Ramos (cell line): Measurements from ENCODE around the gene EPB41L5.

Experiments used
- in situ Hi-C: fragments of 300-500 bp; cut with MboI; formaldehyde crosslinking; loops from one replicate; pipeline ENCODE4 v1.14.3; 2022; ENCODE audit warnings: low sequenced_read_pairs; ENCODE audit not compliant: unreplicated experiment

Gene EPB41L5

GRCh38 chr2:120182019-120182560, 169.2 kb downstream of the EPB41L5 start:
- in situ Hi-C loops = loop anchor here (5.0 kb wide), 1 partner anchor 485 kb away; no protein-coding TSS in a partner anchor

- in situ Hi-C loops = no loop called here
Measured at GRCh38 chr2:120189189-120189588, 176.3 kb downstream of the EPB41L5 start.

- in situ Hi-C loops = no loop called here
Measured at GRCh38 chr2:120192280-120192679, 179.4 kb downstream of the EPB41L5 start.

- in situ Hi-C loops = no loop called here
Measured at GRCh38 chr2:120195553-120195952, 182.7 kb downstream of the EPB41L5 start.

GRCh38 chr2:120199817-120200459, 187.1 kb downstream of the EPB41L5 start:
- in situ Hi-C loops = loop anchor here (10.0 kb wide), 1 partner anchor 115 kb away; no protein-coding TSS in a partner anchor

- in situ Hi-C loops = loop anchor here (10.0 kb wide), 1 partner anchor 111 kb away; no protein-coding TSS in a partner anchor
Measured at GRCh38 chr2:120203251-120204021, 190.6 kb downstream of the EPB41L5 start.

- in situ Hi-C loops = loop anchor here (10.0 kb wide), 1 partner anchor 111 kb away; no protein-coding TSS in a partner anchor
Measured at GRCh38 chr2:120204022-120204405, 191.1 kb downstream of the EPB41L5 start.

- in situ Hi-C loops = loop anchor here (10.0 kb wide), 1 partner anchor 110 kb away; no protein-coding TSS in a partner anchor
Measured at GRCh38 chr2:120204417-120204816, 191.5 kb downstream of the EPB41L5 start.

- in situ Hi-C loops = loop anchor here (10.0 kb wide), 1 partner anchor 110 kb away; no protein-coding TSS in a partner anchor
Measured at GRCh38 chr2:120204945-120205670, 192.2 kb downstream of the EPB41L5 start.

- in situ Hi-C loops = loop anchor here (10.0 kb wide), 1 partner anchor 109 kb away; no protein-coding TSS in a partner anchor
Measured at GRCh38 chr2:120206022-120206581, 193.2 kb downstream of the EPB41L5 start.

GRCh38 chr2:120208381-120209353, 195.8 kb downstream of the EPB41L5 start:
- in situ Hi-C loops = loop anchor here (10.0 kb wide), 1 partner anchor 106 kb away; no protein-coding TSS in a partner anchor

- in situ Hi-C loops = loop anchor here (10.0 kb wide), 1 partner anchor 105 kb away; no protein-coding TSS in a partner anchor
Measured at GRCh38 chr2:120209427-120210269, 196.8 kb downstream of the EPB41L5 start.

GRCh38 chr2:120210270-120210693, 197.4 kb downstream of the EPB41L5 start:
- in situ Hi-C loops = no loop called here

- in situ Hi-C loops = no loop called here
Measured at GRCh38 chr2:120218181-120218580, 205.3 kb downstream of the EPB41L5 start.

- in situ Hi-C loops = no loop called here
Measured at GRCh38 chr2:120219291-120219690, 206.4 kb downstream of the EPB41L5 start.

- in situ Hi-C loops = no loop called here
Measured at GRCh38 chr2:120219766-120220165, 206.9 kb downstream of the EPB41L5 start.

GRCh38 chr2:120220756-120221155, 207.9 kb downstream of the EPB41L5 start:
- in situ Hi-C loops = no loop called here

- in situ Hi-C loops = no loop called here
Measured at GRCh38 chr2:120221616-120222015, 208.7 kb downstream of the EPB41L5 start.
